Activated CD8-positive, alpha-beta T cell treated with anti-CD3 and anti-CD28 coated beads, Interleukin-2, amount 10 ng/mL, durations not matched to agents 7 days and 5 days (primary cell): ENCODE data around the gene COL6A5. TPM values are rescaled to one million over a fixed set of nuclear protein-coding genes. Genes with fewer than 3 reads are reported as not detected.

ENCODE experiments used
- total RNA-seq, 2 experiments: library from RNA; stranded (reverse); gene quantifications; one replicate each; pipeline ENCODE4 v1.2.3, GENCODE V29; 2021

COL6A5 gene
- total RNA-seq, 2 experiments from 2014 or later, result not detected

Other genes starting within 250 kb of the COL6A5 start
- not detected for gene COL6A6, start 171.5 kb downstream of the COL6A5 start, total RNA-seq